ENCODE data around the gene CEP112.

CEP112 gene

DNA sequence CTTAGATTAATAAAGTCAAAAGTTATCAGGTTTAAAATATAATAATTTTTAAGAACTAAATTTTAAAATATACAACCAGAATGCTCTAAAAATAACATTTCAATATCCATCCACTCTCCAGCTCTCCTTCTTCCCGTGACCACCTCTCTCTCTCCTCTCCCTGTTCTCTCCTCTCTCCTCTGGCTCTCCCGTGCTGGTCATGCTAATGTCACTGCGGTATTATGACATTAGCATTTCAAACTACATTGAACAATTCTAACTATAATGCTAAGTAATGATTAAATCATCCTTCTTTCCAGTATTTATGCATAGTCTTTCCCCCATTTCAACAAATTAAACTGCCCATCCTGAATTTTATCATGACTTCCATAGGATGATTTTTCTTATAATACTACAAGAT, 154.7 kb downstream of the CEP112 start:
- TF ChIP-seq ZNF274 (IDR thresholded peaks at IDR 0.05; ENCODE audit: low read depth, low read length), result no peak
- H3K4me3 ChIP-seq (ENCODE audit: low read length), result no peak overlapping the region

DNA sequence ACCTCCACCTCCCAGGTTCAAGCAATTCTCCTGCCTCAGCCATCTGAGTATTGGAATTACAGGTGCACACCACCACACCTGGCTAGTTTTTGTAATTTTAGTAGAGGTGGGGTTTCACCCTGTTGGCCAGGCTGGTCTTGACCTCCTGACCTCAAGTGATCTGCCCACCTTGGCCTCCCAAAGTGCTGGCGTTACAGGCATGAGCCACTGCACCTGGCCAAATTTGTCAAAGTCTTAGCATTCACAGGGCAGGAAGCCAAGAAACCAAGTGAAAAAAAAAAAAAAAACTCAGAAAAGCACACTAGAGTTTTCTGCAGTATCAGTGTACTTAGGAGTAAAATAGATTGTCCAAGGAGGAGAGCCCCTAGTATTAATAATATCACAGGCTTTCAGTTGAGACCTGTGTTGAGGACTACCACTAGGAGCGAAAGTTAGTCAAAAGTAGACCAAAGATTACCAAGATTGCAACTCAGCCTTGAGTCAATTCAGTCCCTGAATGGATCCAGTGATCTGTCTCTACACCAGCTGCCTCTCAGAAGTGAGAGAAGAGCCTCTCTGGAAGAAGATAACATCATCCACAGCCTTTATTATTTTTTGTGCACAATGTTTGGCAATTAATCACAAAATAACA, 159.7 kb downstream of the CEP112 start:
- no peak for TF ChIP-seq ZNF274 (IDR thresholded peaks at IDR 0.05; ENCODE audit: low read depth, low read length)
- no peak overlapping the region for H3K4me3 ChIP-seq (ENCODE audit: low read length)

- no peak for TF ChIP-seq ZNF274 (IDR thresholded peaks at IDR 0.05; ENCODE audit: low read depth, low read length)
Measured at GRCh38 chr17:66025551-66025950, 166.4 kb downstream of the CEP112 start.

DNA sequence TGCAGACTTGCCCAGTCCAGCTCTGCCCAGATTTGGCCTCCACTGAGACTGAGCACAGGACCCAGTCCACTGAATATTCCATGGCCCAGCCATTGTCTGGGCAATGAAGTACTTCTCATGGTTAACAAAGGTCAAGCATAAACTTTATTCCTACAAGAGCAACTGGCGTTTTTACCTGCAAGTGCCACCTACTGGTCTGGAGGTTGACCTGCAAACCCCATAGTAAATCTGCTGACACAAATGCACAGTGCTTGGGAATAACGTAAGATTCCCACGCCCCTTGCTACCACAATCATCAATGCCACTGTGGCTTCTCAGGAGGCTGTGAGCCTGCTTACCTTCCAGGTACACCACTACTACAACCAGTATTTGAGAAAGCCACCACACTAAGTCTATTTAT, 170.2 kb downstream of the CEP112 start:
- no peak for TF ChIP-seq ZNF274 (IDR thresholded peaks at IDR 0.05; ENCODE audit: low read depth, low read length)
- H3K4me3 ChIP-seq (ENCODE audit: low read length), result no peak overlapping the region

More at GRCh38 chr17:66025551-66025950, 166.4 kb downstream of the CEP112 start:
- H3K4me3 ChIP-seq (ENCODE audit: low read length), result no peak overlapping the region

GRCh38 chr17:66018786-66019185, 173.1 kb downstream of the CEP112 start:
- H3K4me3 ChIP-seq (ENCODE audit: low read length), result no peak overlapping the region
- TF ChIP-seq ZNF274 (IDR thresholded peaks at IDR 0.05; ENCODE audit: low read depth, low read length), result no peak

DNA sequence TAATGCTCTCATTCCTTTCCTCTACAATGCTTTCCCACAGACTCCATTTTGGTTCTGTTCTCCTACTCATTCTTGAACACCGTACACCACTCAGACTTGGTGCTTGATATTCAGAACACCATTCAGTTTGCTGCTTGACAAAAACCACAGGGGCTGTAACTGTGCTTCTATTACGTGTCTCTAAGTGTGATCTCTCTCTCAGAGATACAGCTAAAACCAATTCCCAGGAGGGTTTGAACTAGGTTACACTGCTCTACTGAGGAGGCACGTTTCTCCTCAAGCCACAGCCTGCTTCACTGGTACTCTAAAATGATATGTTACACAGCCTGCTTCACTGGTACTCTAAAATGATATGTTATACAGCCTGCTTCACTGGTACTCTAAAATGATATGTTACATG, 175.7 kb downstream of the CEP112 start:
- no peak for TF ChIP-seq ZNF274 (IDR thresholded peaks at IDR 0.05; ENCODE audit: low read depth, low read length)
- no peak overlapping the region for H3K4me3 ChIP-seq (ENCODE audit: low read length)

DNA sequence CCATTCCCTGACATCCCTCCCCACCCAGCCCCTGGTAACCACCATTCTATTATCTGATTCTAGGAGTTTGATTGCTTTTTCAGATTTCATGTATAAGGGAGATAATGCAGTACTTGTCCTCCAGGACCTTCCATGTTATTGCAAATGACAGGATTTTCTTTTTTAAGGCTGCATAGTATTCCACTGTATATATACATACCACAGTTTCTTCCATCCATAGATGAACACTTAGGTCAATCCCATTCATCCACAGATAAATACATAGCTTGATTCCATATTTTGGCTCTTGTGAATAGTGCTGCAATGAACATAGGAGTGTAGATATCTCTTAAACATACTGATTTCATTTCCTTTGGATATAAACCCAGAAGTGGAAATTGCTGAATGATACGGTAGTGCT, 183.3 kb downstream of the CEP112 start:
- TF ChIP-seq ZNF274 (IDR thresholded peaks at IDR 0.05; ENCODE audit: low read depth, low read length), result no peak

DNA sequence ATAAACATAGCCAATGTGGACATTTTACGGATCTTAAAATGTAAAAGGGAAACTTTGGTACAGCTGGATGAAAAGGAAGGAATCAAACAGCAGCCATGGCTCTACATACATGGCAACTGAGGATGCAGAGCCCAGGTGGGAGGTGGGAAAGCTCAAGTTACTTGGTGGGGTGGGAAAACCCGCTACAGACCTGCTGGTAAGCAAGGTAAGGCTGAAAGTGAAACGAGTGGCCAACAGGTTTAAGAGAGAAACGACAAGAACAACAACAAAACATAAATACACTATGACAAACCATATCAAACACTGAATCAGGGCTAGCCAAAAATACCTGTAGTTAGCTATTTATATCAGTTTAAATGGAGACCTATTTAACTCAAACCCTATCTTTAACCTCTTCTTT, 185.3 kb downstream of the CEP112 start:
- no peak for TF ChIP-seq ZNF274 (IDR thresholded peaks at IDR 0.05; ENCODE audit: low read depth, low read length)
- H3K4me3 ChIP-seq (ENCODE audit: low read length), result no peak overlapping the region

More for the DNA sequence above, 183.3 kb downstream of the CEP112 start:
- H3K4me3 ChIP-seq (ENCODE audit: low read length), result no peak overlapping the region

DNA sequence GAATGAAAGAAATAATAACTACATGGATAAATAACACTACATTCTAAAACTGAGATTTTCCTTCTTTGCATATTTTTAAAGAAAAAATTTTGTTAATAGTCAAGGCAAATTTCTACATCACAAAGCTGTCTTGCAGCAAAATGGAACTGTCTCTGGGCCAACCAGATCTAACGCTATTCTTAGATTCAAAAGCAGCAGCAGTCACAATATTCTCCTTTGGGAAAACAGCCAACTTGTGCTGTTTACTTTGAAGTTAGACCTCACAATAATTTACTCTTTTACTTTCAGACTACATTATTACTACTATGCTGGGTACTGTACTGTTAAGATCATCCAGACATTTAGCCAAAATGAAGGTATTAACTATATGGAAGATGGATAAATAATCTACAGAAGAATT, 189.1 kb downstream of the CEP112 start:
- no peak overlapping the region for H3K4me3 ChIP-seq (ENCODE audit: low read length)
- no peak for TF ChIP-seq ZNF274 (IDR thresholded peaks at IDR 0.05; ENCODE audit: low read depth, low read length)

DNA sequence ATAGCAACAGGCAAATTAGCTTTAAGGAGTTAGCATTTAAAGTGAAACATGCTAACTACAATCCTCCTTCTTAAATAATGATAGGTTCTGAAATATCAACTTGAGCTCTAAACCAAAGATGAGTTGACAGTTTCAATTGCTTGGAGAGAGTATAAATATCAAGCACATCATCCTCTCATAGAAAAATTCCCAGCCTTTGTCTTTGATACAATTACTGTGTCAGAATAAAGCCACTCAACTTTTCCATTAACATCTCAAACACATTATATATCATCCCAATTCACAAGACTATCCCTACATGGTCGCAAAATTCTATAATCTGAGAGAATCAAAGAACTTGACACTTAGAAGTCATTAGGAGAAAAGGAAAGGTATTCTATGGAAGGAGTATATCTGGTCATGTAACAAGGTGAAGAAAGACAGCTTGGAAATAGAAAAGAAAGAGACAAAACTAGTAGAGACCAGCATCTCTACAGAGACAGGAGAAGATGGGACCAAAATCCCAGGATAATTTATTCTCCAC, 189.8 kb downstream of the CEP112 start:
- TF ChIP-seq ZNF274 (IDR thresholded peaks at IDR 0.05; ENCODE audit: low read depth, low read length), result no peak

DNA sequence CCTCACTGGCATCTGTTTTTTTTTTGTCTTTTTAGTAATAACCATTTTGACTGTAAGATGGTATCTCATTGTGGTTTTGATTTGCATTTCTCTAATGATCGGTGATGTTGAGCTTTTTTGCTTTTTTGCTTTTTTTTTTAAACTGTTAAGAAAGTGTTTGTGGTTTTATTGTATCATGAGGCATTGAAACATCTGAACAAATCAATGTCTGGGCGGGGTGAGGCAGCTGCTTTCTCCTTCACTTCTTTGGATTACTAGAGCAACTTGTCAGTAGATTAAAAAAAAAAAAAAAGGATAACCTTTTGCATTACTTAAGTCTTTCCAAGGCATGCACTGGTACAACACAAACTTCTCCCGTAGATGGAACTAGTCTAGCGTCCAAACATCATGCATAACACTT, 191.7 kb downstream of the CEP112 start:
- TF ChIP-seq ZNF274 (IDR thresholded peaks at IDR 0.05; ENCODE audit: low read depth, low read length), result no peak
- H3K4me3 ChIP-seq (ENCODE audit: low read length), result no peak overlapping the region

More for the DNA sequence above, 189.8 kb downstream of the CEP112 start:
- no peak overlapping the region for H3K4me3 ChIP-seq (ENCODE audit: low read length)

- TF ChIP-seq ZNF274 (IDR thresholded peaks at IDR 0.05; ENCODE audit: low read depth, low read length), result no peak
- H3K4me3 ChIP-seq (ENCODE audit: low read length), result no peak overlapping the region
Measured at GRCh38 chr17:65998675-65999074, 193.3 kb downstream of the CEP112 start.

DNA sequence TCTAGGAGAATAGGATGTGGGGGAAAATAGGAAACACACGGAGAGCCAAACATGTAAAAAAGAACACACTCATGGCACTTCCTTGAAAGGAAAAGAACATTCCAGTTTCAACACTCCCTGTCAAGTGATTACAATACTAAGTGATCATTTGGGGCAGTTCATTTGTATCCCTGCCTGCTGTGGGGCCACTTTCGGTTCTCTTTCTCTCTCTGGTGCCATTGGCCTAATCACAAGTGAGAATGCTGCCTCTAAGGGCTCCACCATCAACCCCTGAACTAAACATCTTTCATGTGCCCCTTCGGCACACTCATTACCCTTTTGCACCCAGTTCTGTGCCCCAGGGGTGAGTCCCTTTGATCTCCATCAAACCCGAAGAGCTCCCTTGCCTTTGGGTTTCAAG, 197.3 kb downstream of the CEP112 start:
- no peak overlapping the region for H3K4me3 ChIP-seq (ENCODE audit: low read length)
- TF ChIP-seq ZNF274 (IDR thresholded peaks at IDR 0.05; ENCODE audit: low read depth, low read length), result no peak

- no peak for TF ChIP-seq ZNF274 (IDR thresholded peaks at IDR 0.05; ENCODE audit: low read depth, low read length)
- no peak overlapping the region for H3K4me3 ChIP-seq (ENCODE audit: low read length)
Measured at GRCh38 chr17:65994114-65994513, 197.8 kb downstream of the CEP112 start.

DNA sequence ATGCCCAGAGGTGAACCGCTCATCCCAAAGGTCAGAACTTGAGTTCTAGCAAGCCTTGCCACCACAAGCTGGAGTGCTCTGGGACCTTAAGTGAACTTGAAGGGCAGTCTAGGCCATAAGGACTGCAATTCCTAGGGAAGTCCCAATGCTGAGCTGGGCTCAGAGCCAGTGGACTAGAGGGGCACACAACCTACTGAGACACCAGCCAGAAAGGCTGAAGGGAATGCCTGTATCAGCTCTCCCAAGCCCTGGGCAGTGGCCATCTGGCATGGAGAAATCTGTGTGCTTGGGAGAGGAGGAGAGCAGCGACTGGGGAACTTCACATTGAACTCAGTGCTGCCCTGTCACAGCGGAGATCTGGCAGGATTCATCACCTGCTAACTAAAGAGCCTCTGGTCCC, 201.3 kb downstream of the CEP112 start:
- no peak overlapping the region for H3K4me3 ChIP-seq (ENCODE audit: low read length)
- TF ChIP-seq ZNF274 (IDR thresholded peaks at IDR 0.05; ENCODE audit: low read depth, low read length), result no peak

DNA sequence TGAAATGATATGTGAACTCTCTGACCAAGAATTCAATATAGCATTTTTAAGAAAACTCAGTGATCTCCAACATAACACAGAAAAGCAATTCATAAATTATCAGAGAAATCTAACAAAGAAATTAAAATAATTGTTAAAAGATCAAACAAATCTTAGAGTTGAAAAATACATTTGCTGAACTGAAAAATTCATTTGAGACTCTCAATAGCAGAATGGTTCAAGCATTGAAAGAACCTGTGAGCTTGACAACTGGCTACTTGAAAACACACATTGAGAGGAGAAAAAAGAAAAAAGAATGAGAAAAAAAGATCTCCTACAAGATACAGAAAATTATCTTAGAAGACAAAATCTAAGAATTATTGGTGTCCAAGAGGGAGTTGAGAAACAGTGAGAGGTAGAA, 203.5 kb downstream of the CEP112 start:
- TF ChIP-seq ZNF274 (IDR thresholded peaks at IDR 0.05; ENCODE audit: low read depth, low read length), result no peak
- H3K4me3 ChIP-seq (ENCODE audit: low read length), result no peak overlapping the region
